Measurements from ENCODE around the gene TFPT.

DNA sequence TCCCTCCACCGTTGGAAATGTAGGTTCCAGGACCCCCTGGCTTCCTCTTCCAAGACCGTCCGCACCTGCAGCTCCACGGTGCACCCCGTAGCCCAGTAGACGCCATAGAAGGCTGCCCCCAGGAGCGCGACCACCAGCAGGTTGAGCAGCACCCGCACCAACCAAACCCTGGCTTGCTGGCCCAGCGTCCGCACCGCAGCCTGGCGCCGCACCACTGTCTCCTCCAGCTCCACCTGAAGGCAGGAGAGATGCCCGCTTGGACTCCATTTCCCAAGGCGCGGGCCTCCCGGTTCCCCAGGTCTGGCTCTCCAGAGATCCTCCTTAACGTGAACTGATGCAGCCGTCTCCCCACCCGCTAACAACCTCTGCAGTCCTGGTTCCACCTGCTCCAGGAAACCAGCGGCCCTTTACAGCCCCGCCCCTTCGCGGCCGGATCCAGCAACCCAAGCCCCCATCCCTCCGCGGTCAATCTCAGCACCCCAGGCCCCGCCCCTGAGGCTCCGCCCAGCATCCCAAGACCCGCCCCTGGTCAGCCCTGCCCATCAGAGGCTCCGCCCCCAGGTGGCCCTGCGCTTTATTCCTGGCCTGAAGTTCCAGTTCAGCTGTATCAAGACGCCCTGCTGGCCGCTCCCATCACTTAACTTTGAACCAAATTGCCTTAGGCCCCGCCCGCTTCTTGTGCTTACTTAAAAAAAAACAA, 49.1 kb upstream of the TFPT start:
- no peak for TF ChIP-seq POLR2A (IDR thresholded peaks at IDR 0.05; ENCODE audit: low read depth)
- TF ChIP-seq, protein P1, sequence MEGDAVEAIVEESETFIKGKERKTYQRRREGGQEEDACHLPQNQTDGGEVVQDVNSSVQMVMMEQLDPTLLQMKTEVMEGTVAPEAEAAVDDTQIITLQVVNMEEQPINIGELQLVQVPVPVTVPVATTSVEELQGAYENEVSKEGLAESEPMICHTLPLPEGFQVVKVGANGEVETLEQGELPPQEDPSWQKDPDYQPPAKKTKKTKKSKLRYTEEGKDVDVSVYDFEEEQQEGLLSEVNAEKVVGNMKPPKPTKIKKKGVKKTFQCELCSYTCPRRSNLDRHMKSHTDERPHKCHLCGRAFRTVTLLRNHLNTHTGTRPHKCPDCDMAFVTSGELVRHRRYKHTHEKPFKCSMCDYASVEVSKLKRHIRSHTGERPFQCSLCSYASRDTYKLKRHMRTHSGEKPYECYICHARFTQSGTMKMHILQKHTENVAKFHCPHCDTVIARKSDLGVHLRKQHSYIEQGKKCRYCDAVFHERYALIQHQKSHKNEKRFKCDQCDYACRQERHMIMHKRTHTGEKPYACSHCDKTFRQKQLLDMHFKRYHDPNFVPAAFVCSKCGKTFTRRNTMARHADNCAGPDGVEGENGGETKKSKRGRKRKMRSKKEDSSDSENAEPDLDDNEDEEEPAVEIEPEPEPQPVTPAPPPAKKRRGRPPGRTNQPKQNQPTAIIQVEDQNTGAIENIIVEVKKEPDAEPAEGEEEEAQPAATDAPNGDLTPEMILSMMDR (IDR thresholded peaks at IDR 0.05), result no peak

Data from esophagus muscularis mucosa (tissue), 3 donors.